NB4 (cell line): Measurements from ENCODE around the gene FBXO31.

Source experiments
- POLR2A ChIP-seq: IDR thresholded peaks from 2 replicates; pipeline ENCODE4 v1.6.1; 2011; ENCODE audit warnings: mild to moderate bottlenecking; ENCODE audit not compliant: insufficient read length; ENCODE audit errors: extremely low read depth
- TF ChIP-seq, protein P1 (sequence below): IDR thresholded peaks from one replicate; pipeline ENCODE4 v1.5.1; 2012; ENCODE audit warnings: low read depth, low read length

DNA sequence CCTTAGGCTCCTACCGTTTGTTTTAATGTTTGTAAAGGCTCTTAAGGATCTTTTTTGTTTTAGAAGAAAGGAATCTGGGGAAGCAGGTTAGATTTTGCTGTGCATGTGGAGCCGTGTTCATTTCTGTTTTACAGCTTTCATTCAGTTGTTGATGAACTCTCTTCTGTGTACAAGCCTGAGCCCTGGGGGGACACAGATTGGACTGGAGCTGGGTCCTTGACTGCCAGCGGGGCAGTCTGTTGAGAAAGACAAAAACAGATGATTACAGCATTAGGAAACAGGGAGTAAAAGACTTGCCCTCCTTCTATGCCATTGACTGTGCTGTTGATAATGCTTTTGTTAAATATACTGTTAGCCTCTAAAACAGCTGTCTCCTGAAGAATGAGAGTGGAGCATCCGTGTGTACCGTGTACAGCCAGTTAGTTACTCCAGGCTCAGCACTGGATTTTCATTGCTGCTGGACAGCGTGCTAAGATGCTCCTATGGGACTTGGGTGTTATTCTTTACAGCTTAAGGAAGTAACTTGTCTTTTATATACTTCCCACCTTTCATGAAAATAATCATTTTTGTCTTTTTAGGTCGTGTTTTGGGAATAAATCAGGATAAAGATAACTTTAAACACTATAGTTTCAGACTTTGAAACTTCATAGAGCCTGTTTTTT, 11.7 kb upstream of the FBXO31 start:
- TF ChIP-seq, protein P1, sequence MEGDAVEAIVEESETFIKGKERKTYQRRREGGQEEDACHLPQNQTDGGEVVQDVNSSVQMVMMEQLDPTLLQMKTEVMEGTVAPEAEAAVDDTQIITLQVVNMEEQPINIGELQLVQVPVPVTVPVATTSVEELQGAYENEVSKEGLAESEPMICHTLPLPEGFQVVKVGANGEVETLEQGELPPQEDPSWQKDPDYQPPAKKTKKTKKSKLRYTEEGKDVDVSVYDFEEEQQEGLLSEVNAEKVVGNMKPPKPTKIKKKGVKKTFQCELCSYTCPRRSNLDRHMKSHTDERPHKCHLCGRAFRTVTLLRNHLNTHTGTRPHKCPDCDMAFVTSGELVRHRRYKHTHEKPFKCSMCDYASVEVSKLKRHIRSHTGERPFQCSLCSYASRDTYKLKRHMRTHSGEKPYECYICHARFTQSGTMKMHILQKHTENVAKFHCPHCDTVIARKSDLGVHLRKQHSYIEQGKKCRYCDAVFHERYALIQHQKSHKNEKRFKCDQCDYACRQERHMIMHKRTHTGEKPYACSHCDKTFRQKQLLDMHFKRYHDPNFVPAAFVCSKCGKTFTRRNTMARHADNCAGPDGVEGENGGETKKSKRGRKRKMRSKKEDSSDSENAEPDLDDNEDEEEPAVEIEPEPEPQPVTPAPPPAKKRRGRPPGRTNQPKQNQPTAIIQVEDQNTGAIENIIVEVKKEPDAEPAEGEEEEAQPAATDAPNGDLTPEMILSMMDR: no peak
- TF ChIP-seq POLR2A: no peak
